Measurements from ENCODE around the gene NUDT3.

The NUDT3 gene

GRCh38 chr6:34318499-34319470 lies 73.7 kb downstream of the NUDT3 start:
- no peak for DNase-seq

- no peak for DNase-seq
These were observed 74.5 kb downstream of the NUDT3 start for GRCh38 chr6:34317882-34318498.

GRCh38 chr6:34317172-34317477 lies 75.3 kb downstream of the NUDT3 start:
- no peak for DNase-seq

DNA sequence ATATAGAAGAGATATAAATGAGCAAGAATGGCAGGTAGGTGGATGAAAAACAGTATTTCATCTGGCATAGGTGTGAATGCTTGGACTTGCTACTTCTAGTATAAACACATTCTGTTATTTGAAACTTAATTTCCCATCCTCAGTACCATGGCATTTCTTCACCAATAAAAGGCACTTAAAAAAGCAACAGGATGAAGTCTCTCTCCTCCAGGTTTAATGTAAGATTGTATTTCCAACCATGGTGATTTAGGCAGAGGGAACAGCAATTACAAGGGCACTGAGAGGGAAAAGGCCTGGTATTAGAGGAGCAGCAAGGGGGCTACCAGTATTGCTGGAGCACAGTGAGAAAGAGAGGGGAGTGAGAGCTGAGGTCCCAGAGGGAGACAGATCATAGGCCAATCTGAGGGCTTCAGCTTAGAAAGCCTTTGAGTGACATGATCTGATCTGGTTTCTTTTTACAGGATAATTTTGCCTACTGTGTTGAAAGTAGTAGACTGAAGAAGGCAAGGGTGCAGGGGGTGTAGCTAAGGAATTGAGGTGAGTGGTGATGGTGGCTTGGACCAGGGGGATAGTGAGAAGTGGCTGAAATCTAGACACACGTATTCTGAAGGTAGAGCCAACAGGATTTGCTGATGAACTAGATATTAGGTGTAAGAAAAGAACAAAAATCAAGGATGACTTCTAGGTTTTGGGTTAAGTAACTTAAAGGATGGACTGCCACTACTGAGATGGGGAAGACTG lies 75.9 kb downstream of the NUDT3 start:
- DNase-seq: no peak

DNA sequence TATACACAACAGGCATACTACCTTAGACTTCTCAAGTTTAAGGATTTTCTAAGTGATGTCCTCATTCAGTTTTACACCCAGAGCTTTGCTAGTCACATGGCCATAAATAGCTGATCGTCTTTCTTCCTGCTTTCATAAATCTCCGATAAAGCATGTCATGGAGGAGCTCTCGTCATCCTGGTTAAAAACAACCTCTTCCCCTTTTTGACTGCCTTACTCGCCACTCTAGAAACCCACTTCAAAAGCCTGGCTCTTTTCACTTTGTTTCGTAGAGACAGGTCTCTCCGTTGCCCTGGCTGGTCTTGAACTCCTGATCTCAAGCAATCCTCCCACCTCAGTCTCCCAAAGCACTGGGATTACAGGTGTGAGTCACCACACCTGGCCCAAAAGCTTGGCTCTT lies 76.7 kb downstream of the NUDT3 start:
- no peak for DNase-seq

- no peak for DNase-seq
These were observed 77.2 kb downstream of the NUDT3 start for GRCh38 chr6:34315256-34315655.

DNA sequence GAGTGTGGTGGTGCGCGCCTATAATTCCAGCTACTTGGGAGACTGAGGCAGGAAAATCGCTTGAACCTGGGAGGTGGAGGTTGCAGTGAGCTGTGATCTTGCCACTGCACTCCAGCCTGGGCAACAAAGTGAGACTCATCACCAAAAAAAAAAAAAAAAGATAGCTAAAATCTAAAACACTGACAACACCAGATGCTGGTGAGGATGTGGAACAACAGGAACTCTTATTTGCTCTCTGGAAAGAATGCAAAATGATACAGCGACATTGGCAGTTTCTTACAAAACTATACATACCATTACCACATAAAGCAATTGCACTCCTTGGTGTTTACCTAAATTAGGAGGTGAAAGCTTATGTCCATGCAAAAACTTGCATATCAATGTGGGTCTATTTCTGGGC lies 80.2 kb downstream of the NUDT3 start:
- DNase-seq: no peak

GRCh38 chr6:34310817-34311216 lies 81.7 kb downstream of the NUDT3 start:
- DNase-seq: no peak

DNA sequence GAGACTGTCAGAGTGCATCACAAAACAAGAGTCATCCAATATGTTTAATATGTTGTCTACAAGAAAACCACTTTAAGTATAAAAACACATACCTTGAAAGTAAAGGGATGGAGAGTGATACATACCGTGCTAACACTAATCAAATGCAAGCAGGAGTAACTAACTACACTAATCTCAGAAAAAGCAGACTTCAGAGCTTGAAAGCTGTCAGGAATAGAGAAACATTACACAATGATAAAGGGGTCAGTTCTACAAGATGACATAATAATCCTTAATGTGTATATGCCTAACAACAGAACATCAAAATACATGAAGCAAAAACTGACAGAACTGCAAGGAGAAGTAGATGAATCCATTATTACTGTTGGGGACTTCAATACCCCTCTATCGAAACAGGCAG lies 84.0 kb downstream of the NUDT3 start:
- no peak for DNase-seq

- DNase-seq: no peak
These were observed 86.3 kb downstream of the NUDT3 start for GRCh38 chr6:34305982-34306708.

GRCh38 chr6:34305497-34305896 lies 87.0 kb downstream of the NUDT3 start:
- DNase-seq: no peak

DNA sequence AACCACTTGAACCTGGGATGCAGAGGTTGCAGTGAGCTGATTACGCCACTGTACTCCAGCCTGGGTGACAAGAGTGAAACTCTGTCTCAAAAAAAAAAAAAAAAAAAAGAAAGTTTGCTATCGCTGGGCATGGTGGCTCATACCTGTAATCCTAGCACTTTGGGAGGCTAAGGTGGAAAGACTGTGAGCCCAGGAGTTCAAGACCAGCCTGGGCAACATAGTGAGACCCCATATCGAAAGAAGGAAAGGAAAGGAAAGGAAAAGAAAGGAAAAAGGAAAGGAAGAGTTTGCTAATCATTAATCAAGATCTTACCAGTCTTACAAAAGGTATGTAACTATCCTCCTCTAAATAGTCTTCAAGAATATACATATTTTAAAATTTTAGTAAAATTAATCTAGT lies 88.3 kb downstream of the NUDT3 start:
- no peak for DNase-seq

- DNase-seq: no peak
These were observed 89.5 kb downstream of the NUDT3 start for GRCh38 chr6:34302929-34303328.

DNA sequence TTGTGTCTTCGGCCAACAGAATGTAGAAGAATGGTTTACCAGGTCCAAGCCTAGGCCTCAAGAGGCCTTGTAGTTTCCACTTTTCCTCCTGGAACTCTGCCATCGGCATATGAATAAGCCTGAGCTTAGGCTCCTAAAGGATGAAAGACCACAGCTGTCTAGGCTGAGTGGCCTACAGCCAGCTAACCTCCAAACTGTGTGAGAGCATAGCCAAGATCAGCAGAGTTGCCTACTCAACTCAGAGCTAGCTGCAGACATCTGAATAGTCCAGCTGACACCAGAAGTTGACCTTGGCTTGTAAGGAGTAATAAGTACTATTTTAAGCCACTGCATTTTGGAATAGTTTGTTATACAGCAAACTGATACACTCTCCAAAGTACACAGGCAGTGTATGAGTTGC lies 91.1 kb downstream of the NUDT3 start:
- no peak for DNase-seq

DNA sequence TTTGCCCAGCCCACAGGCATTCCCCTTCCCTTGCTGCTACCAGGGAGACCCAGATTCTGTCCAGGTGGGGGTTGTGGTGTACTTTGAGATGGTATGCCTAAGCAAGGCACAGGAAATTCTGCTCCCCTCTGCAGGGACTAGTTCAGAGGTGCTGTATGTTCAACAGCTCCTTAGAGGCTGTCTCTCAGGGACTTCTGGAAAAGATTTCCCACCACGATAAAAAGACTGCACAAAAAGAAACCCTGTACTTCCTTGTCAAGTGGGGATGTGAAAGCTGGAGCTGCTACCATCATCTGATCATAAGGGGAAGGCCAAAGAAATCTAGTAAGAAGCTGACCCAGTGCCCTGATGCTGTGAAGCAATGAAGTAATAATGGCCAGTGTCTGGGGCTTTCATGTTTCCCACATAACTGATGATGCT lies 92.1 kb downstream of the NUDT3 start:
- DNase-seq: no peak

- DNase-seq: no peak
These were observed 93.5 kb downstream of the NUDT3 start for GRCh38 chr6:34298941-34299340.

- DNase-seq: no peak
These were observed 96.7 kb downstream of the NUDT3 start for GRCh38 chr6:34295721-34296120.

GRCh38 chr6:34292954-34293353 lies 99.5 kb downstream of the NUDT3 start:
- DNase-seq: no peak

- no peak for DNase-seq
These were observed 103.3 kb downstream of the NUDT3 start for GRCh38 chr6:34289137-34289536.

GRCh38 chr6:34288581-34288980 lies 103.9 kb downstream of the NUDT3 start:
- no peak for DNase-seq

DNA sequence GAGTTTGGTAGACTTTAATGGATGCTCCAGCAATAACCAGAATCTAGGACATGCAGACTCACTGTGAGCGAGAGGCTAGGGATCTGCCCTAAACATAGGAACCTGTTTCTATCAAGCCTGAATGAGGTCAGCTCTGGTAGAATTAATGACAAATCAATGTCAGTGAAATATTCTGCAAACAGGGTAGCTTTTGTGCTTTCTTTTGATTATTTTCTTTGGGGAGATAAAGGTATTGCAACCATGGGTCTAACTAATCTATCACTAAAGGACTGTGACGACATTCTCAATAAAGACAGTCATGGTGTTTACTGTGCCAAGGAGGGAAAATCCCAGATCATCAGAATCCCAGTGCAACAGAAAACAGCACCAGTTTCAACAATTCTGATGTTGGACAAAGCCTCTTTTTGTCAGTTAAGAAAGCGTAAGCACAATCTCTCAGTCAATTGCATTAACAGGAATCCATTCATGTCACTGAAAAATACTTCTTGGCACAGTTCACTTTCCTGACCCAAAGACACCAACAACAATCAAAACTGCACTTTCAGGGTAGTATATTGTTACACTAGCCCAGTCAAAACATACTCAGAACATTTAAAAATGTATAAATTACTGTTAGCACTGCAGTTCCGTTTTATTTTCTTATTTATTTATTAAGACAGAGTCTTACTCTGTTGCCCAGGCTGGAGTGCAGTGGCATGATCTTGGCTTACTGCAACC lies 106.9 kb downstream of the NUDT3 start:
- DNase-seq: no peak

All from NCI-H187 (cell line).